Glomerular endothelial cell (primary cell): ENCODE data around the gene BRD3OS. TPM values are rescaled to one million over a fixed set of nuclear protein-coding genes. Genes with fewer than 3 reads are reported as not detected.
"Not testable (repeated sequence)": the region's sequence is repeated elsewhere in the genome, so short reads cannot be mapped to it uniquely, and the experiment has no call there.

Experiments
- DNase-seq: peaks from one replicate; pipeline ENCODE4 v3.0.0-alpha.2; 2011; ENCODE audit warnings: low read depth, low spot score; ENCODE audit errors: extremely low read depth
- total RNA-seq: library from RNA; depleted of rRNA; stranded (reverse); fragments of >200 nt; gene quantifications from 2 replicates; pipeline ENCODE4 v1.2.3, GENCODE V29; 2015

Gene BRD3OS
- total RNA-seq, 1 donor from 2014 or later: 20.2 TPM

- DNase-seq: no peak
Observed at GRCh38 chr9:134061019-134061687, 35.9 kb downstream of the BRD3OS start.

GRCh38 chr9:134061688-134062371, 36.5 kb downstream of the BRD3OS start:
- no peak for DNase-seq

GRCh38 chr9:134062461-134063087, 37.3 kb downstream of the BRD3OS start:
- DNase-seq: no peak

DNA sequence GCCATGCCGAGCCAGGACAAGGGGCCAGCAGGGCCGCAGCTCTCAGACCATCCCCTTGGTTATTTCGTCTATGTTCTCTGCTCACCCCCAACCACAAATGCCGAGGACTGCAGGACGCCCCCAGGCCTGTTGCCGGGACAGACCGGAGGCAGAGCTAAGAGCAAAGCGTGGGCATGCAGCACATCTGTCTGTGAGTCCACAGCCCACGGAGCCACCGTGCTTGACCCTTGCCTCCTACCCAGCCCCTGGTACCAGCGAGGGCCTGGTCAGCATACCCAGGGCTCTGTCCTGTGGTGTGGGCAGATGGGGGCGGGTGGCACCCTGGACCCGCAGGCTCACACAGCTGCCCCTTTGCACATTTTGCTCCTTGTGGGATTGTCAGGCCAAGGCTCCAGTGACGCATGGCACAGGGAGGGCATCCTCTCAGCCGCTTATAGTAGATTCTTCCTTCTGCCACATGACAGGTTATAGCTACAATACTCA, 37.8 kb downstream of the BRD3OS start:
- no peak for DNase-seq

DNA sequence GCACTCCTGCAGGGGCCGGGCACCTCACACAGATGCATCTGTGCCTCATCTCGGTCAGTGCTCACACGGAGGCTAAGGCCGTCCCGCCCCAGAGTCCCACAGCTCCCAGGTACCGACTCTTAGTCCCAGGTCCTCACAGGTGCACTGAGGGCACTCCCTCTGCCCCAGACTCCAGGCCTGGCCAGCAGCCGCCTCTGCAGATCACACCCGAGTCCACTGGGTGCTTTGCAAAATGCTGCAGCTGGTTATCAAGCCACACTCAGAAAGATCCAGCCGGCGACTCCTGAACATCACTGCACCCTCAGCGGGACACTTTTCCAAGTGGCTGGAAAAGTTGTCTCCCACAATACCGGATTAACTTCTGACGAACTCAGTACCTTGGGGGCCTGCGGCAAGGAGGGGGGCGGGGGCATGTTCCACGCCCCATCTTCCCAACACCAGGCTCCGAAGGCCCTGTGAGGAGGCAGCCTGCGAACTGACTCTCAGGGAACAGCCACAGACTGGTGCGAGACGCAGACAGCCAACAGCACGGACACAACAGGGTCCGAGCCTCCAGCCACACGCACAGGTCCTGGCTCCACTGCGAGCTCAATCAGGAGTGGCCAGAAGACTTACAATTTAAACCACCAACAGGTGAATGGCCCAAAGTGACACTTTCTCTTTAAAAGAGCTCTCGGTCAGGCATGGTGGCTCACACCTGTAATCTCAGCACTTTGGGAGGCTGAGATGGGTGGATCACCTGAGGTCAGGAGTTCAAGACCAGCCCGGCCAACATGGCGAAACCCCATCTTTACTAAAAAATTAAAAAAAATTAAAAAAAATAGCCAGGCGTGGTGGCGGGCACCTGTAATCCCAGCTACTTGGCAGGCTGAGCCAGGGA, 38.5 kb downstream of the BRD3OS start:
- DNase-seq: no peak

- no peak for DNase-seq
Observed at GRCh38 chr9:134064711-134065110, 39.4 kb downstream of the BRD3OS start.

- no peak for DNase-seq
Observed at GRCh38 chr9:134065612-134066419, 40.5 kb downstream of the BRD3OS start.

- no peak for DNase-seq
Observed at GRCh38 chr9:134066526-134066912, 41.2 kb downstream of the BRD3OS start.

GRCh38 chr9:134066913-134067851, 41.9 kb downstream of the BRD3OS start:
- no peak for DNase-seq

DNA sequence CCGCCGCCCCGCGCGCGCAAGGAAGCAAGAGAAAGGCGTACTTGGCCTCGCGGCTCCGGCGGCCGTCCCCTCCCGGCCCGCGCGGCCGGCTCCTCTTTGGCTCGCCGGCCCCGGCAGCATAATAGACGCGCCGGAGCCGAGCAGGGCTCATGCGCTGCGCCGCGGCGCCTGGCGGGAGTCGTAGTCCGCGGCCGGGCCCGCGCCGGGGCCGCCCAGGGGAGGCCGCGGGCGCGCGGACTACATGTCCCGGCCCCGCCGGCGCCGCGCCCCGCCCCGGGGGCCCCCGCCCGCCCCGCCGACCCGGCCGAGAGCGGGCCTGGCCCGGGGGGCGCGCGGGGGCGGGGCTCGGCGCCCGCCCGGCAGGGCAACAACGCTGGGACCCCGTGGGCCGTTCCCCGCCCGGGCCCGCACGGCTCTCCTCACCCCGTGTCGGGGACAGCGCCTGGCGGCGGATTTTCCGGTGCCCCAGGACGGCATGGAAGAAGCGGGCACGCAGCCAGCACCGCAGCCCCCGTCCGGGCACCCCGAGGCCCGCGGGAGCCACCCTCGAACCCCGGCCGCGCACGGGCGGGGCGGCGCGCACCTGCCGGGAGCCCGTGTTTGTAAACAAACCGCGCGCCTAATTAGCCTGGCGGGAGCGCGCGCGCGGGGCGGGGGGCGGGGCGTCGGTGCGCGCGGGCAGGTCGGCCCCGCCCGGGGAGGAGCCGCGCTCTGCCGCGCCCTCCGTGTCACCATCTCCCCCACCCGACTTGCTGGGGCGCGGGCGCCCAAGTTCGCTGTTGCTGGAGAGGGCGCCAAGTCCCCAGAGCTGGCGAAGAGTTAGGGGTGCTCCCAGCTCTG, 42.8 kb downstream of the BRD3OS start, which contains the start of gene BRD3:
BRD3 (minus strand) TSS at position 123 of the 840 bp plus-strand sequence. CDS start 14,549 bp downstream, outside the sequence.
- DNase-seq: no peak

GRCh38 chr9:134068744-134069479, 43.6 kb downstream of the BRD3OS start:
- no peak for DNase-seq

DNA sequence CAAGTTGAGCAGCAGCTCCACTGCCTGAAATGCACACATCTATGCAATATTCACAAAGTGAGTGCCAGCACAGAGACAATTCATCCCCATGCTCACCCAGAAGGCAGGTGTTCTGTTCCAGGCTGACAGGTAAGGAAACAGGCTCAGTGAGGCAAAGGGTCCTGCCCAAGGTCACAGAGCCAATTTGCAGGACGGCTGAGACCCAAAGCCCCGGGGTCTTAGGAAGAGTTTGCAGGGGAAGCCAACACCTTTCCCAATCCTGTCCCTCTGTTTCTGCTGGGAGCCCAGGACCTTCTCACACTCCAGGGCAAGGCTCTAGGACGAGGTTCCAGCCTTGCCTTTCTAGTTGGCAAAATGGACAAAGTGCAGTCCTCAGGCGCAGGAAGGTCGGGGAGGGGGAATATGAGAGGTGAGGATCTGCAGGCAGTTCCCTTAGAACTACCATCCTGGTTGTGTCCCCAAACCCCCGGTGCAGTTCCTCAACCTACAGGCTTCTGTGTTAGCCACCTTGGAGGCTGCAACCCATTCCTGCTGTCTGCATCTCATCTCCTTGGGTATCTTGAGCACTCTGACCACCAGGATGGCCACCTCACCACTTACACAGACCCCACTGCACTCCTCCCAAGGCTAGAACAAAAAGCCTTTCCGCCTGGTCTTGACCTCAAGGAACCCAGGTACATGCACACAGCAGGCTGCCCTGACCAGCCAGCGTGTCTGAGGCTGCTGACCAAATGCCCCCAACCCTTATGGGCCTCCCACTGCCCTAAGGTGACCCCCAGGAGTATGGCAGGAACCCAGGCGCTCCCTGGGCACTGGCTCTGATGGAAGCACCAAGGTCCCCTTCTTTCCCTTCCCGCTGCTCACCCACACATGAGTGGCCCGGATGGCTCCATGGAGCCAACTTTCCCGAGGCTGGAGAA, 44.5 kb downstream of the BRD3OS start:
- DNase-seq: no peak

DNA sequence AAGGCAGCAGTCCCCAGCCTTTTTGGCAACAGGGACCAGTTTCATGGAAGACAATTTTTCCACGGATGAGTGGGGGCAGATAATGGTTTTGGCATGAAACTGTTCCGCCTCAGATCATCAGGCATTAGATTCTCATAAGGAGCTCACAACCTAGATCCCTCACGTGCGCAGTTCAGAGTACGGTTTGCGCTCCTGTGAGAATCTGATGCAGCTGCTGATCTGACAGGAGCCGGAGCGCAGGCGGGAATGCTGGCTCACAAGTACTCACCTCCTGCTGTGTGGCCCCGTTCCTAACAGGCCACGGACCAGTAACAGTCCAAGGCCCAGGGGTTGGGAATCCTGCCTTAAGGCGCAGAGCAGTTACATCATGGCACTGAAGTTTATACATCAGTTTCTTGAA, 45.9 kb downstream of the BRD3OS start:
- no peak for DNase-seq

DNA sequence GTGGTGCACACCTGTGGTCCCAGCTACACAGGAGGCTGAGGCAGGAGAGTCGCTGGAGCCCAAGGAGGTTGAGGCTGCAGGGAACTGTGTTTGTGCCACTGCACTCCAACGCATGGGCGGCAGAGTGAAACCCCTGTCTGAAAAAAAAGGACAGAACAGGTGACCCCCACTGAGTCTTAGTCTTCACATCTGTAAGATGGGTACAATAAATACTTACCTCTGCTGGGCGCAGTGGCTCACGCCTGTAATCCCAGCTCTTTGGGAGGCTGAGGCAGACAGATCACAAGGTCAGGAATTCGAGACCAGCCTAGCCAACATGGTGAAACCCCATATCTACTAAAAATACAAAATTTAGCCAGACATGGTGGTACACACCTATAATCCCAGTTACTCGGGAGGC, 47.4 kb downstream of the BRD3OS start:
- not testable (repeated sequence) for DNase-seq

- DNase-seq: no peak
Observed at GRCh38 chr9:134073500-134073899, 48.2 kb downstream of the BRD3OS start.

DNA sequence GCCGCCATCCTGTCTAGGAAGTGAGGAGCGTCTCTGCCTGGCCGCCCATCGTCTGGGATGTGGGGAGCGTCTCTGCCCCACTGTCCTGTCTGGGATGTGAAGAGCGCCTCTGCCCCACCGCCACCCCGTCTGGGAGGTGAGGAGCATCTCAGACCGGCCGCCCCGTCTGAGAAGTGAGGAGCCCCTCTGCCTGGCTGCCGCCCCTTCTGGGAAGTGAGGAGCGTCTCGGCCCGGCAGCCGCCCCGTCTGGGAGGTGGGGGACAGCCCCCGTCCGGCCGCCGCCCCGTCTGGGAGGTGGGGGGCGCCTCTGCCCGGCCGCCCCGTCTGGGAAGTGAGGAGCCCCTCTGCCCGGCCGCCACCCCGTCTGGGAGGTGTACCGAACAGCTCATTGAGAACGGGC, 50.4 kb downstream of the BRD3OS start:
- not testable (repeated sequence) for DNase-seq
